HG03575 (cell line): ENCODE data around the gene SYNJ2.

Experiments used
- ATAC-seq: cut with Tn5 transposase; IDR thresholded peaks from one replicate; pipeline ENCODE4 v1.9.1; 2021; ENCODE audit not compliant: unreplicated experiment, insufficient number of reproducible peaks, low FRiP score; ENCODE audit errors: extremely low read depth

The SYNJ2 gene

DNA sequence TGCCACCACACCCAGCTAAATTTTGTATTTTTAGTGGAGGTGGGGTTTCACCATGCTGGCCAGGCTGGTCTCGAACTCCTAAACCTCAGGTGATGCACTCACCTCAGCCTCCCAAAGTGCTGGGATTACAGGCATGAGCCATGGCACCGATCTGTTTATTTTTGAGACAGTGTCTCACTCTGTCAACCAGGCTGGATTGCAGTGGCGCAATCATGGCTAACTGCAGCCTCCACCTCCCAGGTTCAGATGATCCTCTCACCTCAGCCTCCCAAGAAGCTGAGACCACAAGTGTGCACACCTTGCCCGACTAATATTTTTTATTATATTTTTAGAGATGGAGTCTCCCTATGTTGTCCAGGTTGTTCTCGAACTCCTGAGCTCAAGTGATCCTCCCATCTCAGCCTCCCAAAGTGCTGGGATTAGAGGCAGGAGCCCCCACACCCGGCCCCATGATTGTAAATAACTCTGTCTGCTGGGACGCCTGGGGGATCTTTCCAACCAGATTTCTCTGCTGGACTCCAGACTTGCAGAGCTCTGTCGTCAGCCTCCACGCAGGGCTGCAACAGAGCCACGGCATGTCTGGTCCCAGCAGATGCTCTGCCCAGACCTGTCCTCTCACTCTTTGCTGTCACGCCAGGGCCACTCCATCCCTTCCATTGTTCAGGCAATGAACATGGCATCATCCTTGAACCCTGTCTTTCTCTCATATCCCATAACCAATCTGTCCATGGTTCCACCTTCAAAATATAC, 25.3 kb downstream of the SYNJ2 start:
- no peak for ATAC-seq

DNA sequence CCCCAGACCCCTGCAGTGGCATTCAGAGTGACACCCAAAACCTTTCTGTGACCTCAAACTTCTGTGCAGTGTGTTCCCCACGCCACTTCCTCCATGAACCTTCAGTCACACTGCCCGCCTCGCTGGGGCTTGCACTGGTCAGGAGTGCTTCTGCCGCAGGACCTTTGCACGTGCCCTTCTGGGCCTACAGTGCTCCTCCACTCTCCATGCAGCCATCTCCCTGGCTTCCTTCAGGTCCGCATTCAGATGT, 27.1 kb downstream of the SYNJ2 start:
- no peak for ATAC-seq

DNA sequence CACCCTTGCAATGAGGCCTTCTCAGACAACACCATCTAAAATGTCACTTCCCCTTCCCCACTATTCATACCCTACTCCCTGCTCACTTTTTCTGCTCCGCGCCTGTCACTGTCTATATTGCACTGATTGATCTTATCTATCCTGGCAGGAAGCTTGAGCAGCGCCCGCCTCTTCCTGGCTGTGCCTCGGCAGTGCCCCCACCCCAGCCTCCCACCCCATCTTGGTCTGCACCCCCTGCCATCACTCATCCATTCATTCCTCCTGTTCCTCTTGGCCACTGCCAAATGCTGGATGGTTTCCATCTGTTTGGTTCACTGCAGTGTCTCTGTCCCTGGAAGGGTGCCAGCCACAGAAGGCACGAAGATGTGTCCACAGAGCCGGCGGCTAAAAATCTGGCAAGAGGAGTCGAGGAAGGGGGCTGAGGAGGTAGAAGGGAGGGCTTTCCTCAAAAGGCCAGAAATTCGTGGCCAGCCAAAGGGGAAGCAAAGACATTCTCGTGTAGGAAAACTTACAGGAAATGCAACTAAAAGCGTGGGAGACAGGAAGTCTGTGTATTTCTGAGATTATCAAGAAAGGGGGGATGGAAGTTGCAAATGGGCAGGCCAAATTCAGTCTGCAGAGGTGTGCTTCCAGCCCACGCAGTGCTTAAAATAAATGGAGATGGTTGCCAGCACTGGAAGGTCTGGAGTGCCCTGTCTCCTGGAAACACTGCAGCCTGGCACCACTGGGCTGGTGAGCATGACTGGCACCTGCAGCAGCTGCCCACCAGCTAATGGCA, 27.6 kb downstream of the SYNJ2 start:
- no peak for ATAC-seq

DNA sequence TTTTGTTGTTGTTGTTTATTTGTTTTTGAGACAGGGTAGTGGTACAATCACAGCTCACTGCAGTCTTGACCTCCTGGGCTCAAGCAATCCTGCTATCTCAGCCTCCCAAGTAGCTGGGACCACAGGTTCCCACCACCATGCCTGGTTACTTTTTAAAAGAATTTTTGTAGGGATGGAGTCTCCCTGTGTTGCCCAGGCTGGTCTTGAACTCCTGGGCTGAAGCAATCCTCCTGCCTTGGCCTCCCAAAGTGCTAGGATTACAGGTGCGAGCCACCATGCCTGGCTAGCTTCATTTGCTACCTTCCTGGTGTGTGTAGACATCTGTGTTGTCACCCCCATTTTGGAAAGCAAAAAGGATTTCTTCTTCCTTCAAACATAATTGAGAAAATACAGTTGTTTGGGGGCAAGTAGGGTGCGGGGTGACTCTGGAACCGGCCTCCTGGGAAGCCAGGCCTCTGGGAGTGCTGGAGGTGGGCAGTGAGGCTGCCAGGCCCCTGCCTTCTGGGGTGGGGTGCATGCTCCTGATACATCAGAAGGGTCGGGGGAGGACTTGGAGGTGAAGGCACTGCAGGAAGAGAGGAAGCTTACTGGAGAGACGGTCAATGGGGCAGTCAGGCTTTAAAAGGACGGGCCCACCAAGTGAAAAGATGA, 28.4 kb downstream of the SYNJ2 start:
- no peak for ATAC-seq

DNA sequence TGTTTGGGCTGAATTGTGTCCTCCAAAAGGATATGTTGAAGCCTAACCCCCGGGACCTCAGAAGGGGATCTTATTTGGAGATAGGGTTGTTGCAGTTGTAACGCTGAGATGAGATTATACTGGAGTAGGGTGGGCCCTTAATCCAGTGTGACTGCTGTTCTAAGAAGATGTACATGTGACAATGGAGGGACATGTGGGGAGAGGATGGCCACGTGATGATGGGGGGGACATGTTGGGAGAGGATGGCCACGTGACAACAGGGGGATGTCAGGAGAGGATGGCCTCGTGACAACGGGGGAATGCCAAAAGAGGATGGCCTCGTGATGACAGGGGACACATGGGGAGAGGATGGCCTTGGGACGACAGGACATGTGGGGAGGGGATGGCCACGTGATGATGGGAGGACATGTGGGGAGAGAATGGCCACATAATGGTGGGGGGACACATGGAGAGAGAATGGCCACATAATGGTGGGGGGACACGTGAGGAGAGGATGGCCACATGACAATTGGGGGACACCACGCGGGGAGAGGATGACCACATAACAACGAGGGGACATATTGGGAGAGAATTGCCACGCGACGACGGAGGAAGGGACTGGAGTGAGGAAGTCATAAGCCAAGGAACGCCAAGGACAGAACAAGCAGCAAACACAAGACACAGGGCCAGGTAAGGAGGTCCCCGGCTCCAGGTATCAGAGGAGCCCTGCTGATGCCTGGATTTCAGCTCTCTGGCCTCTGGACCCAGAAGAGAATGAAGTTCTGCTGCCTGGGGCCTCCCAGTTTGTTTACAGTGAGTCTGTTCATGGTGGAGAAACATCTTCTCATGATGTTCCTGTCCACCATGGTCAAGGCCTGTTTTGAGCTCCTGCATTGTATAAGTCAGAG, 29.2 kb downstream of the SYNJ2 start:
- ATAC-seq, result no peak

DNA sequence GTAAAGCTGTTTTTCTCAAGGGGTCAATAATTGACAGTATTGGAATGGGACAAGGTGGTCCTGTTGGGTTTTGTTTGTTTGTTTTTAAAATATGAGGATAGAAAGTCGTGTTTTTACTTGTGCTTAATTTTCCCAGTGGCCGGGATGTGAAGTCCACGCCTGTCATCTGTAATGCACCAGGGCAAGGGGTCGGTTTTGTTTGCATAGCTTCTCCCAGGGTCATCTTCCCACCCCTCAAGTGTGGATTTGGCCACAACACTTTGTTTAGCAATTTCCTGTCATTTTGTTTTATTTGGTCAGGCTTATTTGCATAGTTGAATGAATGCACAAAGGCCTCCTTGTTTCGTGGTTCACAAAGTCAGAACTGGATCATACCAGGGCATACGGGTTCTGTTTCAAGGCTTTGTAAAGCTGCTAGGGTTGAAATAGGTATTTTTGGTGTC, 29.8 kb downstream of the SYNJ2 start:
- ATAC-seq, result no peak

DNA sequence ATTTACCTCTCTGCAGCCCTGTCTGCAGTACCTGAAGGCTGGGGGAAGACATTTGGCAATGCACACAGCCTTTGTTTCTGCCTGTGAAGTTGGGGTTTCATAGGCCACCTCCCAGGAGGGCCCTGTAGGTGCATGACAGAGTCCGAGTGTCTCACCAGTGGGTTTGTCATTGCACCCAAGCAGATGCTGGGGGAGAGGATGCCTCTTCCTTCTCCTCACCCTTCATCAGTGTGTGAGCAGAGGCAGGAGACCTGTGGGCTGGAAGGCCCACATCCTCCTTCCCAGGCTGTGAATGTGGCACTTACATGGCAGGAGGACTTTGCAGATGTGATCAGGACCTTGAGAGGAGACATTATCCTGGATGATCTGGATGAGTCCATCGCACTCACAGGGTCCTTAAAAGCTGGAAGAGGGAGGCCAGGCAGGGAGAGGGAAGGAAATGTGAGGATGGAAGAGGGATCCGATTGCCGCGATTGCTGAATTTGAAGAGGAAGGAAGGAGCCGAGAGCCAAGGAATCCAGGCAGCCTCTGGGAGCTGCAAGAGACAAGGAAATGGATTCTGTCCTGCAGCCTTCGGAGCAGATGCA, 30.4 kb downstream of the SYNJ2 start:
- no peak for ATAC-seq

DNA sequence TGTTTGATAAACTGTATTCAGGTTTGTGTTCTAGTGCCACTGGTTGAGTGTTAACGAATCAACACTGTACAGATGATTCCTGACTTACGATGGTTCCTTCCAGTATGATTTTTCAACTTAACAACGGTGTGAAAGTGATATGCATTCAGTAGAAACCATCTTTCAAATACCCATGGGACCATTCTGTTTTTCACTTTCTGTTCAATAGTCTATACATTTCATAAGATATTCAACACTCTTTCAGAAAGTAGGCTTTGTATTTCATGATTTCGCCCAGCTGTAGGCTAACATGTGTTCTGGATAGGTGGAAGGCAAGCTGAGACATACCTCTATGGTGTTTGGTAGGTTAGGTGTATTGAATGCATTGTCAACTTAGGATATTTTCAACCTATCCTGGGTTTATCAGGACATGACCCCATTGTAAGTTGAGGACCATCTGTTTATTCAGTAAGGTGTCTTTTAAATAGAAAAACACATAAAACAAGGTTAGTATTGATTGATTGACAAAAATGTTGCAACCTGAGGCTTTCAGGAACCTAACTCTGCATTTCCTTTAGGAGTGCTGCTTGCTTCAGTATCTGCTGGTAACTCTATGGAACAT, 32.3 kb downstream of the SYNJ2 start:
- no peak for ATAC-seq

DNA sequence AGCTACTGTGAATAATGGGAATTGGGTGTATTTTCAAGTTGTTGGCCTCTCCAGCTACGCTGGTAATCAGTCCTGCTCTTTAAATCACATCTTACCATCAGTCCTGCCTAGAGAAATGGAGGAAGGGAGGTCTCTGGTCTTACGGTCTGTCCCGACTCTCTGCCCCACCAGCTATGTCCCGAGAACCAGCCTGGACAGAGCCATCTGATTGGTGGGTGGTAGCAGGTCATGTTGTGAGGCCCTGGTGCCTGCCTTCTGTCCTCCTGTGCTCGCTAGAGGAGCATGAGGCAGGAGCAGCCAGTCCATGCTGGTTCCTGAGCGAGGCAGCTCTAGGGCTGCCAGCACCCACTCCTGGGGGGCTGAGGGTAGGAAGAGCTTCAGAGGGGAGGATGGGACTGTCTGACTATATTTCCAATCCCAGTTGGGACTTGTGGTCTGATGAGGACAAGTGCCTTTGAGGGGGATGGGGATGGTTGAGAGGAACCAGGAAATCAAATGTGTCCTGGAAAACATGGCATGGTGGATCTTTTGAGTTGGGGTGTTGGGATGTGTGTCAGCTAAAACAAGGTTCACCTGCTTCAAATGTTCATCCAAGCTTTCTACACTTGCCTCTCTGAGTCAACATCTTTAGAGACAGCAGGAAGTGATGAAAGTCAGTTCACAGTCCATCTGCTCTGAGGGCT, 33.0 kb downstream of the SYNJ2 start:
- no peak for ATAC-seq

DNA sequence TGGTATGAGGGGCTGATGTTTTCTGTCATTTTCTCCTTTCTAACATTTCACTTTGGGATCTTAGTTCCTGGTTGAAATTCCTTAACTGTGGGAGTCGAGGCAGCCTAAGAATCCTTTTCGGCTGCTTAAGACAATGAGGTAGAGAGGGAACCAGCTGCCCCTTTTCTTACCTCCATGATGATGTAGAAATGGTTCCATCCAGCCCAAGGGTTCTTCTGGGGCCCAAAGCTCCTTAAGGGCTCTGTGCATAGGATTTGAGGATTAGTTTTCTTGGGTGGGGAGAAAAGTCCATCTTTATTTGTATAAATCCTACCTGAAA, 33.5 kb downstream of the SYNJ2 start:
- ATAC-seq, result no peak

DNA sequence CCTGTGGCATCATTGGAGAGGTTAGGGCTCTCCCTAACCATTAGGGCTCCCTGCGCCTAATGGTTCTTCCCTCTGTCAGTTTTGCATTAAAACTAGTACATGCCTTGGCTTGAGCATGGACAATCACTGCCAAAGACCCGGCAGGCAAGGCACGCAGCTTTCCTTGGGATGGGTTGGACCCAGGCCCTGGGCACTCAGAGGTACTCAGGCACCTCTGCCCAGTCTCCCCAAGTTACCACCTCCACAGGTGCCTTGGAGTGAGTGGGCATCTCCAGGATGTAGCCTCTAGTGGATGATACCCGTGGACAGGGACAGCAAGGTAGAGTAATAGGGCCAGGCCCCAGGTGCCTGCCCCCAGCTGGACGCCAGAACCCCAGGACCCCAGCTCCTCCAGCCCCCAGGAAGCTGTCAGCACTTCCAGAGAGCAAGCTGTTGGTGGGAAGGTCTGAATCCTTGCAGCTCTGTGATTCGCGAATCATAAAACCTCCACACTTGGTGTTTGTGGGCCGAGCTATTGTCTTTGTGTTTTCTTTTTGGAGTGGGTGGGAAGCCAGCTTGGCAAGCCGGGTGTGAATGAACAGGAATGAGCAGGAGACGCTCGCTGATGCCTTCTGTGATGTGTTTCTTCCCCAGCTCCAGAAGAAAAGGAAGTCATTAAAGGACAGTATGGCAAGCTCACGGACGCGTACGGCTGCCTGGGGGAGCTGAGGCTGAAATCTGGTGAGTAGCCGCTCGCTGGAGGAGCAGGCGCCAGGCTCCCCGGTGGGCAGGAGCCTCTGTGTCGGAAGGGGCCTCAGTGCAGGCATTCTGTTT, 35.1 kb downstream of the SYNJ2 start:
- ATAC-seq, result no peak

DNA sequence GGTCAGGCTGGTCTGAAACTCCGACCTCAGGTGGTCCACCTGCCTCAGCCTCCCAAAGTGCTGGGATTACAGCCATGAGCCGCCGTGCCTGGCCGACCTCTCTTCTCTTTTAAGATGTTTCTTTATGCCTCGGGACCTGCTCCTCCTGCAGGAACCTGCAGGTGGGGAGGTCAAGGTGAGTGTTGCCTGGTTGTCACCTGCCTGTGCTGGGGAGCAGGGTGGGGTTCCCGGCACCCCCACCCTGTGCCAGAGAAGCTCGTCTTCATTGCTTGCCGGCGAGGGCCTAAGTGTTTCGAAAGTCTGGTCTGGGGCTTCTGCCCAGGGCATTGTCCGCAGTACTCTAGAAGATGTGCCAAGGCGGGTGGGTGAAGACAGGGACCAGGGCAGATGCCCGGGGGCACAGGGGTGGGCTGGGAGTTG, 36.0 kb downstream of the SYNJ2 start:
- ATAC-seq, result no peak

DNA sequence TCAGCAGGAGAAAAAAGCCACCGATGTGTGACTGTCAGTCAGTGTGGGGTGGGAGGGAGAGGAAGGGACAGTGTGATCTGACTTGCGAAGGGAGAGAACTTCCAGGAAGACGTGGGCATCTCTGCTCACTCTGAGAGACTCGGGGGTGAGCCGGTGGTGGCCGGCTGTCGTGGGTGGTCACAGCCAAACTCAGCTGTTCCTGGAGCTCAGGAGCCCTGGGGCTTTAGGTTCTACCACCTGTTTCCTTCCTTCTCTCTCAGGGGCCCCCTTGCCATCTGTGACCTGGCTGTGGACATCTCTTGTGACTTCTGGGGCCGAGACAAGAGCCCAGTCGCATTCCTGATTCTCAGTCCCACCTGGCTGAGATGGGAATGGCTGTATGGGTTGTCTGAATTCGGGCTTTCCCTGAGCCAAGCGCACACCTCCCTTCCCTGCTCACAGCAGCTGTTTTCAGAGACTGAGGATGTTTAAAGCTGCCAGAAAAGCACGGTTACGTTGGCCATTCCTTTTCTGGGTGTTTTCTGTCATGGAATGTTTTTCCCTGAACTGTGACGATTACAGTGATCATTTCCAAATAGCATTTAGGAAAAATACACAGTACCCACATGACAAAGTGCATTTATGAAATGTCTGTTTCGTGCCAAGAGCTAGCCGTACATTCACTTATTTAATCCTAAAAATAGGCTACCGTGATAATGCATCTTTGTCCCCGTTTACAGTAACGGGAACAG, 36.5 kb downstream of the SYNJ2 start:
- ATAC-seq, result no peak

DNA sequence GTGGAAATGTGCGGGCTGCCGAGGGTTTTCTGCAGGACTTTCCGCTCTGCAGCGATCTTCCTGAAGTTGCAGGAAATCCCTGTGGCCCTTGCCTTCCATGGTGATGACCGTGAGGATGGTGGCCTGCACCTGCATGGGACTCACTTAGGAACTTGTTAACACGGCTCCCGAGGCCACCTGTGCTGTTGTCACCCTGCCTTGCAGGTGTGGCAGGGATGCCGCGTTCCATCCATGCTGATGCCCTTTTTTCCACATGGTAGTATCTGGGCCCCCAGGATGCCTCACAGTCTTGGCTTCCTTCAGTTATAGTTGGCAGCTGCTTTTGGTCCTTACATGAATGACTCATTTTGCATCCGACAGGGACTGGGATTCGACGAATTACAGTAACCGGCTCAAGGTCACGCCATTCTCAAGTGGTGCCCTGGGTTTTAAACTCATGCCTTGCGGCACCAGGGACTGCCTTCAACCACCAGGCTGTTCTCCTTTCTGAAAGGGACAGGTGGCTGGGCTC, 37.2 kb downstream of the SYNJ2 start:
- no peak for ATAC-seq

DNA sequence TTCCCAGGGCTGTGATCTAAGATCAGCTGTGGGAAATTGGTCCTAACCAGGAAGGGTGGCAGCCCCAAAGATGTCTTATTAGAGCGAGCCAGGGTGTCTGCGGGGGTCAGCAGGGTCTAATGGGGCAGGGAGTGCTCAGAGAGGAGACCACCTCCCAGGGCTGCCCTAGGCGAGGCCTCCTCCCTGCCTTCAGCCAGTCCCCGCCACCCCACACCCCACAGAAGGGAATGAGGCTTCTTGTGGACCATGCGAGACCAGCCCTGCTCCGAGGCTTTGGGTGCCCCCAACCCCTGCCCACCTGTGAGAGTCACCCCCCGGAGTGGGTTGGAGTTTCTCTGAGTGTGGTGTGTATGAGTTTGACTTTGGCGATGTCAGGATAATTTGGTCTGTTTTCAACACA, 37.8 kb downstream of the SYNJ2 start:
- ATAC-seq, result no peak

DNA sequence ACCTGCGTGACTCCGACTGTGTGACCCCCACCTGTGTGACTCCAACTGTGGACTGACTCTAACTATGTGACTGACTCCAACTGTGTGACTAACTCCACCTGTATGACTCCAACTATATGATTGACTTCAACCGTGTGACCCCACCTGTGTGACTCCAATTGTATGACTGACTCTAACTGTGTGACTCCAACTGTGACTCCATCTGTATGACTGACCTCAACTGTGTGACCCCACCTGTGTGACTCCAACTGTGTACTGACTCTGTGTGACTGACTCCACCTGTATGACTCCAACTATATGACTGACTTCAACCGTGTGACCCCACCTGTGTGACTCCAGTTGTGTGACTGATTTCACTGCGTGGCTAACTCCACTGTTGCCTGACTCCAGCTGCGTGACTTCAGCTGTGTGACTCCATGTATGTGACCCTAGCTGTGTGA, 38.6 kb downstream of the SYNJ2 start:
- no peak for ATAC-seq

DNA sequence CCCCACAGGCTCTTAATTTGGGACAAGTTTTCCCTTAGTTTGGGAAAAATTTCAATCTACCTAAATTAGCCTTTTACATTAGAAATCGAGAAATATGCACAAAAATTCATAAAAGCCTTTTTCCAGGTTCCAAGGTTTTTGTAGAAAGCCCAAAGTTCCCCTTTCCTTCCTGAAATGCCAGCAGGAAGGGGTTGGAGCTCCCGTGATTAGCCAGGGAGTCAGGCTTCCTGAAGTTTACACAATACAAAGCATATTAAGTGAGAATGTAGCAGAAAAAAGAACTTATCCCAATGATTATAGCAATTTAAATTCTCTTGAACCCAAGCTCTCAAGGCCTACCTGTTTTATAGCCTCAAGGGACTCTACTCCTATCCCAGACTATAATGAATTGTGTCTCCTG, 39.1 kb downstream of the SYNJ2 start:
- no peak for ATAC-seq
